ENCODE measurements around the gene CCDC134.
"Not testable (repeated sequence)": the region's sequence is repeated elsewhere in the genome, so short reads cannot be mapped to it uniquely, and the experiment has no call there.

CCDC134 gene

GRCh38 chr22:41828516-41828915 lies 28.0 kb downstream of the CCDC134 start:
- H3K9me3 ChIP-seq (ENCODE audit: control insufficient read depth, insufficient read depth, low read length) = no peaks in the 10 kb centered on the region
- H3K36me3 ChIP-seq (ENCODE audit: control insufficient read depth, insufficient read depth, low read length) = peaks cover 5% of the 10 kb centered on the region
- H3K4me3 ChIP-seq (ENCODE audit: low read depth, low read length) = no peak overlapping the region
- H3K4me1 ChIP-seq (ENCODE audit: control insufficient read depth, insufficient read depth, low read length) = peaks cover 14% of the 10 kb centered on the region
- no peaks in the 10 kb centered on the region for H3K27me3 ChIP-seq (ENCODE audit: control insufficient read depth, insufficient read depth, low read length)
- no peak overlapping the region for H3K9ac ChIP-seq (ENCODE audit: low read depth, low read length)

GRCh38 chr22:41830174-41830573 lies 29.7 kb downstream of the CCDC134 start:
- H3K4me3 ChIP-seq (ENCODE audit: low read depth, low read length) = no peak overlapping the region
- H3K9ac ChIP-seq (ENCODE audit: low read depth, low read length) = no peak overlapping the region
- peaks cover 5% of the 10 kb centered on the region for H3K36me3 ChIP-seq (ENCODE audit: control insufficient read depth, insufficient read depth, low read length)
- peaks cover 13% of the 10 kb centered on the region for H3K4me1 ChIP-seq (ENCODE audit: control insufficient read depth, insufficient read depth, low read length)
- H3K27me3 ChIP-seq (ENCODE audit: control insufficient read depth, insufficient read depth, low read length) = no peaks in the 10 kb centered on the region
- no peaks in the 10 kb centered on the region for H3K9me3 ChIP-seq (ENCODE audit: control insufficient read depth, insufficient read depth, low read length)

- no peaks in the 10 kb centered on the region for H3K27me3 ChIP-seq (ENCODE audit: control insufficient read depth, insufficient read depth, low read length)
- no peaks in the 10 kb centered on the region for H3K36me3 ChIP-seq (ENCODE audit: control insufficient read depth, insufficient read depth, low read length)
- H3K4me3 ChIP-seq (ENCODE audit: low read depth, low read length) = no peak overlapping the region
- H3K9ac ChIP-seq (ENCODE audit: low read depth, low read length) = no peak overlapping the region
- no peaks in the 10 kb centered on the region for H3K9me3 ChIP-seq (ENCODE audit: control insufficient read depth, insufficient read depth, low read length)
- H3K4me1 ChIP-seq (ENCODE audit: control insufficient read depth, insufficient read depth, low read length) = peaks cover 13% of the 10 kb centered on the region
Observed at GRCh38 chr22:41831383-41831782, 30.9 kb downstream of the CCDC134 start.

GRCh38 chr22:41831828-41832552 lies 31.5 kb downstream of the CCDC134 start:
- H3K9me3 ChIP-seq (ENCODE audit: control insufficient read depth, insufficient read depth, low read length) = no peaks in the 10 kb centered on the region
- peak overlapping the region; percentile 79 for H3K9ac ChIP-seq (ENCODE audit: low read depth, low read length)
- H3K27me3 ChIP-seq (ENCODE audit: control insufficient read depth, insufficient read depth, low read length) = no peaks in the 10 kb centered on the region
- peaks cover 3% of the 10 kb centered on the region for H3K36me3 ChIP-seq (ENCODE audit: control insufficient read depth, insufficient read depth, low read length)
- peak overlapping the region; percentile 65 for H3K4me3 ChIP-seq (ENCODE audit: low read depth, low read length)
- H3K4me1 ChIP-seq (ENCODE audit: control insufficient read depth, insufficient read depth, low read length) = peaks cover 13% of the 10 kb centered on the region

GRCh38 chr22:41832553-41833368 lies 32.3 kb downstream of the CCDC134 start, which contains the start of gene SREBF2:
Gene SREBF2 (plus strand): TSS chr22:41833105. CDS start chr22:41833271, 166 bp downstream.
- H3K4me3 ChIP-seq (ENCODE audit: low read depth, low read length) = peak within 1 kb of the TSS; percentile 84
- no peaks in the 10 kb centered on the region for H3K27me3 ChIP-seq (ENCODE audit: control insufficient read depth, insufficient read depth, low read length)
- peaks cover 3% of the 10 kb centered on the region for H3K36me3 ChIP-seq (ENCODE audit: control insufficient read depth, insufficient read depth, low read length)
- peaks cover 10% of the 10 kb centered on the region for H3K4me1 ChIP-seq (ENCODE audit: control insufficient read depth, insufficient read depth, low read length)
- H3K9ac ChIP-seq (ENCODE audit: low read depth, low read length) = peak within 1 kb of the TSS; percentile 79
- H3K9me3 ChIP-seq (ENCODE audit: control insufficient read depth, insufficient read depth, low read length) = no peaks in the 10 kb centered on the region

- peaks cover 3% of the 10 kb centered on the region for H3K36me3 ChIP-seq (ENCODE audit: control insufficient read depth, insufficient read depth, low read length)
- no peaks in the 10 kb centered on the region for H3K9me3 ChIP-seq (ENCODE audit: control insufficient read depth, insufficient read depth, low read length)
- peaks cover 10% of the 10 kb centered on the region for H3K4me1 ChIP-seq (ENCODE audit: control insufficient read depth, insufficient read depth, low read length)
- peak overlapping the region; percentile 84 for H3K4me3 ChIP-seq (ENCODE audit: low read depth, low read length)
- H3K9ac ChIP-seq (ENCODE audit: low read depth, low read length) = peak overlapping the region; percentile 79
- no peaks in the 10 kb centered on the region for H3K27me3 ChIP-seq (ENCODE audit: control insufficient read depth, insufficient read depth, low read length)
Observed at GRCh38 chr22:41833369-41834004, 33.0 kb downstream of the CCDC134 start.

GRCh38 chr22:41834005-41834944 lies 33.8 kb downstream of the CCDC134 start:
- H3K36me3 ChIP-seq (ENCODE audit: control insufficient read depth, insufficient read depth, low read length) = peaks cover 3% of the 10 kb centered on the region
- H3K9me3 ChIP-seq (ENCODE audit: control insufficient read depth, insufficient read depth, low read length) = no peaks in the 10 kb centered on the region
- no peaks in the 10 kb centered on the region for H3K27me3 ChIP-seq (ENCODE audit: control insufficient read depth, insufficient read depth, low read length)
- H3K9ac ChIP-seq (ENCODE audit: low read depth, low read length) = peak overlapping the region; percentile 79
- peak overlapping the region; percentile 84 for H3K4me3 ChIP-seq (ENCODE audit: low read depth, low read length)
- peaks cover 10% of the 10 kb centered on the region for H3K4me1 ChIP-seq (ENCODE audit: control insufficient read depth, insufficient read depth, low read length)

GRCh38 chr22:41835462-41835861 lies 35.0 kb downstream of the CCDC134 start:
- H3K9me3 ChIP-seq (ENCODE audit: control insufficient read depth, insufficient read depth, low read length); H3K27me3 ChIP-seq (ENCODE audit: control insufficient read depth, insufficient read depth, low read length); H3K4me1 ChIP-seq (ENCODE audit: control insufficient read depth, insufficient read depth, low read length); H3K4me3 ChIP-seq (ENCODE audit: low read depth, low read length); H3K9ac ChIP-seq (ENCODE audit: low read depth, low read length); H3K36me3 ChIP-seq (ENCODE audit: control insufficient read depth, insufficient read depth, low read length): not testable (repeated sequence)

GRCh38 chr22:41836551-41836950 lies 36.1 kb downstream of the CCDC134 start:
- H3K36me3 ChIP-seq (ENCODE audit: control insufficient read depth, insufficient read depth, low read length) = peaks cover 3% of the 10 kb centered on the region

GRCh38 chr22:41838842-41839618 lies 38.6 kb downstream of the CCDC134 start:
- Histone ChIP-seq H3K27me3 (ENCODE audit: control insufficient read depth, insufficient read depth, low read length) (no peaks in the 10 kb centered on the region), H3K9ac (ENCODE audit: low read depth, low read length) (no peak overlapping the region), H3K4me1 (ENCODE audit: control insufficient read depth, insufficient read depth, low read length) (peaks cover 8% of the 10 kb centered on the region), H3K36me3 (ENCODE audit: control insufficient read depth, insufficient read depth, low read length) (peaks cover 3% of the 10 kb centered on the region), H3K9me3 (ENCODE audit: control insufficient read depth, insufficient read depth, low read length) (no peaks in the 10 kb centered on the region), H3K4me3 (ENCODE audit: low read depth, low read length) (no peak overlapping the region)

More at GRCh38 chr22:41836551-41836950, 36.1 kb downstream of the CCDC134 start:
- Histone ChIP-seq H3K9me3 (ENCODE audit: control insufficient read depth, insufficient read depth, low read length) (no peaks in the 10 kb centered on the region), H3K27me3 (ENCODE audit: control insufficient read depth, insufficient read depth, low read length) (no peaks in the 10 kb centered on the region), H3K9ac (ENCODE audit: low read depth, low read length) (no peak overlapping the region), H3K4me3 (ENCODE audit: low read depth, low read length) (no peak overlapping the region), H3K4me1 (ENCODE audit: control insufficient read depth, insufficient read depth, low read length) (peaks cover 12% of the 10 kb centered on the region)

Measured in iPS-15b (cell line).